ENCODE measurements around the gene TMEM178B.

The TMEM178B gene

GRCh38 chr7:141225916-141226618, 152.2 kb downstream of the TMEM178B start:
- no peak for DNase-seq

GRCh38 chr7:141227454-141227853, 153.6 kb downstream of the TMEM178B start:
- no peak for DNase-seq

- DNase-seq: no peak
Observed at GRCh38 chr7:141228482-141228881, 154.6 kb downstream of the TMEM178B start.

GRCh38 chr7:141231018-141231792, 157.3 kb downstream of the TMEM178B start:
- DNase-seq: no peak

GRCh38 chr7:141232286-141233051, 158.6 kb downstream of the TMEM178B start:
- no peak for DNase-seq

- DNase-seq: no peak
Observed at GRCh38 chr7:141234335-141235105, 160.7 kb downstream of the TMEM178B start.

- no peak for DNase-seq
Observed at GRCh38 chr7:141235656-141236055, 161.8 kb downstream of the TMEM178B start.

GRCh38 chr7:141238596-141239243, 164.9 kb downstream of the TMEM178B start:
- DNase-seq: no peak

- DNase-seq: no peak
Observed at GRCh38 chr7:141239661-141240060, 165.8 kb downstream of the TMEM178B start.

- DNase-seq: no peak
Observed at GRCh38 chr7:141242568-141242967, 168.7 kb downstream of the TMEM178B start.

GRCh38 chr7:141243368-141243767, 169.5 kb downstream of the TMEM178B start:
- DNase-seq: no peak

GRCh38 chr7:141244435-141244834, 170.6 kb downstream of the TMEM178B start:
- DNase-seq: no peak

GRCh38 chr7:141246426-141246825, 172.6 kb downstream of the TMEM178B start:
- no peak for DNase-seq

- DNase-seq: no peak
Observed at GRCh38 chr7:141251180-141251579, 177.3 kb downstream of the TMEM178B start.

GRCh38 chr7:141251957-141252356, 178.1 kb downstream of the TMEM178B start:
- no peak for DNase-seq

GRCh38 chr7:141257597-141257996, 183.7 kb downstream of the TMEM178B start:
- DNase-seq: no peak

GRCh38 chr7:141258559-141258958, 184.7 kb downstream of the TMEM178B start:
- no peak for DNase-seq

GRCh38 chr7:141262101-141263090, 188.5 kb downstream of the TMEM178B start:
- DNase-seq: no peak

GRCh38 chr7:141263508-141263907, 189.6 kb downstream of the TMEM178B start:
- DNase-seq: no peak

GRCh38 chr7:141263983-141264382, 190.1 kb downstream of the TMEM178B start:
- no peak for DNase-seq

GRCh38 chr7:141264511-141264910, 190.6 kb downstream of the TMEM178B start:
- DNase-seq: no peak
